ENCODE data around the gene LILRB4.
"Not testable (repeated sequence)": the region's sequence is repeated elsewhere in the genome, so short reads cannot be mapped to it uniquely, and the experiment has no call there.

- not testable (repeated sequence) for TF ChIP-seq POLR2A, CTCF (IDR thresholded peaks at IDR 0.05)
Observed at GRCh38 chr19:54697716-54698115, 34.9 kb downstream of the LILRB4 start.

Measured in thyroid gland (tissue), 4 donors.